Transverse colon (tissue), 4 donors: ENCODE measurements around the gene NDUFS3. TPM values are rescaled to one million over a fixed set of nuclear protein-coding genes. Genes with fewer than 3 reads are reported as not detected.
A peak's percentile ranks its signal among the peaks of the same experiment; 100 is the strongest.

ENCODE experiments used
- DNase-seq: peaks from one replicate; pipeline ENCODE4 v3.0.0-alpha.2; 2019
- H3K27ac ChIP-seq, 4 donors: fragments of 200-600 bp; sonication (generic); 2 replicates each; pipeline ENCODE4 v1.5.1; 2016 to 2018; ENCODE audit warnings: inconsistent platforms in 4 of 4
- H3K27me3 ChIP-seq: fragments of 200-600 bp; sonication (generic); 2 replicates; pipeline ENCODE4 v1.5.1; 2017; ENCODE audit warnings: inconsistent platforms
- H3K36me3 ChIP-seq, 4 donors: fragments of 200-600 bp; sonication (generic); 2 replicates each; pipeline ENCODE4 v1.5.1; 2017 to 2019; ENCODE audit warnings: inconsistent platforms in 4 of 4
- H3K4me1 ChIP-seq, 4 donors: fragments of 200-600 bp; sonication (generic); 2 replicates each; pipeline ENCODE4 v1.5.1; 2017 to 2020; ENCODE audit warnings: inconsistent platforms in 4 of 4
- H3K4me3 ChIP-seq, 4 donors: fragments of 200-600 bp; sonication (generic); 1 replicate in 1 of 4; 2 replicates in 3 of 4; pipeline versions ENCODE4 v1.5.1 to v1.6.1; 2017 to 2019; ENCODE audit warnings: inconsistent platforms in 4 of 4
- H3K9me3 ChIP-seq, 2 donors: fragments of 200-600 bp; sonication (generic); 2 replicates each; pipeline ENCODE4 v1.5.1; 2017 to 2019; ENCODE audit warnings: inconsistent platforms in 2 of 2
- CTCF ChIP-seq, 5 experiments: fragments of 200-600 bp in 3 of 5; fragments of 450-650 bp in 2 of 5; sonication (generic) in 3 of 5; IDR thresholded peaks; 1 replicate in 2 of 5; 2 replicates in 3 of 5; pipeline ENCODE4 v1.5.1; 2016 to 2017; ENCODE audit warnings: antibody characterized with exemption in 5 of 5, inconsistent platforms in 3 of 5, mild to moderate bottlenecking in 2 of 5, moderate library complexity in 1 of 5
- EP300 ChIP-seq: sonication (generic); formaldehyde crosslinking; IDR thresholded peaks from one replicate; pipeline ENCODE4 v1.6.1; 2017; ENCODE audit warnings: antibody characterized with exemption, low read depth
- POLR2A ChIP-seq: fragments of 450-650 bp; IDR thresholded peaks from one replicate; pipeline ENCODE4 v1.6.1; 2016; ENCODE audit warnings: antibody characterized with exemption, mild to moderate bottlenecking, moderate library complexity
- POLR2AphosphoS5 ChIP-seq, 3 donors: sonication (generic); formaldehyde crosslinking; IDR thresholded peaks; one replicate each; pipeline ENCODE4 v1.6.1; 2016; ENCODE audit warnings: antibody characterized with exemption in 3 of 3
- WGBS, 2 donors: methylation state at CpG; one replicate each; pipeline ENCODE4 v1.1.5; 2018; ENCODE audit warnings: low coverage in 1 of 2; 5-methylcytosine and 5-hydroxymethylcytosine counted together
- in situ Hi-C, 4 donors: fragments of 200-750 bp; cut with MboI; loops; one replicate each; pipeline versions ENCODE4 v1.15.0 to v1.15.1; 2017; ENCODE audit warnings: low sequenced_read_pairs in 3 of 4, low pct_ligation_motif_present in 1 of 4, low pct_unique_long_range_greater_than_20kb in 1 of 4
- intact Hi-C: fragments of 100-400 bp; cut with DNase I; formaldehyde crosslinking; loops from one replicate; pipeline ENCODE4 v1.15.1; 2023; ENCODE audit warnings: low total_unique reads
- total RNA-seq, 4 donors: library from RNA; depleted of rRNA; stranded (reverse); fragments of >200 nt; gene quantifications; one replicate each; pipeline ENCODE4 v1.1.0, GENCODE V29; 2016

The NDUFS3 gene
- total RNA-seq, 4 donors from 2014 or later: 72.6 to 256 (median 213) TPM

GRCh38 chr11:47592970-47593369 lies 14.1 kb downstream of the NDUFS3 start:
- no peak for DNase-seq
- H3K27ac ChIP-seq: no peak overlapping the region
- in situ Hi-C loops: no loop called here
- H3K9me3 ChIP-seq: no peaks in the 10 kb centered on the region
- intact Hi-C loops: no loop called here
- 59 to 83% methylated on average over 1 to 2 of the region's 2 CpGs for WGBS, 2 donors
- H3K4me1 ChIP-seq: peaks cover 0 to 20% (median 8%) of the 10 kb centered on the region in 4 donors
- no peak overlapping the region for H3K4me3 ChIP-seq
- peaks cover 62% of the 10 kb centered on the region for H3K27me3 ChIP-seq
- TF ChIP-seq POLR2A: no peak
- TF ChIP-seq POLR2AphosphoS5 (IDR thresholded peaks at IDR 0.05): no peak
- no peak for TF ChIP-seq CTCF (IDR thresholded peaks at IDR 0.05)
- TF ChIP-seq EP300: no peak
- H3K36me3 ChIP-seq: no peaks in the 10 kb centered on the region

- H3K27ac ChIP-seq: no peak overlapping the region
- no peaks in the 10 kb centered on the region for H3K36me3 ChIP-seq
- no peak for DNase-seq
- in situ Hi-C loops: no loop called here
- WGBS, 2 donors: 18% methylated on average over 6 of the region's 6 CpGs; no CpG with 5 or more reads in 1 of the 2 donors
- peaks cover 0 to 20% (median 8%) of the 10 kb centered on the region in 4 donors for H3K4me1 ChIP-seq
- TF ChIP-seq POLR2AphosphoS5 (IDR thresholded peaks at IDR 0.05): no peak
- TF ChIP-seq POLR2A: no peak
- TF ChIP-seq CTCF (IDR thresholded peaks at IDR 0.05): no peak
- no peak for TF ChIP-seq EP300
- peaks cover 62% of the 10 kb centered on the region for H3K27me3 ChIP-seq
- no peaks in the 10 kb centered on the region for H3K9me3 ChIP-seq
- intact Hi-C loops: no loop called here
- peak overlapping the region in 1 of 4 donors; percentile 32 for H3K4me3 ChIP-seq
Observed at GRCh38 chr11:47593492-47593933, 14.6 kb downstream of the NDUFS3 start.

- intact Hi-C loops: no loop called here
- no peaks in the 10 kb centered on the region for H3K9me3 ChIP-seq
- DNase-seq: no peak
Observed at GRCh38 chr11:47593934-47594855, 15.3 kb downstream of the NDUFS3 start, which contains the start of gene C1QTNF4. Gene C1QTNF4, minus strand, starts transcription at chr11:47594411. Its CDS starts 3,601 bp downstream, at chr11:47590810.

More at GRCh38 chr11:47593934-47594855, 15.3 kb downstream of the NDUFS3 start, which contains the start of gene C1QTNF4:
- Histone ChIP-seq H3K4me1 (peaks cover 0 to 19% (median 8%) of the 10 kb centered on the region in 4 donors), H3K4me3 (peak within 1 kb of the TSS in 2 of 4 donors; percentile 10 to 32), H3K27ac (no peak within 1 kb of the TSS), H3K36me3 (no peaks in the 10 kb centered on the region), H3K27me3 (peaks cover 60% of the 10 kb centered on the region)
- in situ Hi-C loops: no loop called here
- TF ChIP-seq POLR2AphosphoS5 (IDR thresholded peaks at IDR 0.05): no peak
- no peak for TF ChIP-seq CTCF (IDR thresholded peaks at IDR 0.05)
- TF ChIP-seq POLR2A: no peak
- no peak for TF ChIP-seq EP300
- 0 to 12% methylated on average over 2 to 39 of the region's 48 CpGs for WGBS, 2 donors
